ENCODE measurements around the gene MYO18B.
"Not testable (repeated sequence)": the region's sequence is repeated elsewhere in the genome, so short reads cannot be mapped to it uniquely, and the experiment has no call there.

MYO18B gene, protein sequence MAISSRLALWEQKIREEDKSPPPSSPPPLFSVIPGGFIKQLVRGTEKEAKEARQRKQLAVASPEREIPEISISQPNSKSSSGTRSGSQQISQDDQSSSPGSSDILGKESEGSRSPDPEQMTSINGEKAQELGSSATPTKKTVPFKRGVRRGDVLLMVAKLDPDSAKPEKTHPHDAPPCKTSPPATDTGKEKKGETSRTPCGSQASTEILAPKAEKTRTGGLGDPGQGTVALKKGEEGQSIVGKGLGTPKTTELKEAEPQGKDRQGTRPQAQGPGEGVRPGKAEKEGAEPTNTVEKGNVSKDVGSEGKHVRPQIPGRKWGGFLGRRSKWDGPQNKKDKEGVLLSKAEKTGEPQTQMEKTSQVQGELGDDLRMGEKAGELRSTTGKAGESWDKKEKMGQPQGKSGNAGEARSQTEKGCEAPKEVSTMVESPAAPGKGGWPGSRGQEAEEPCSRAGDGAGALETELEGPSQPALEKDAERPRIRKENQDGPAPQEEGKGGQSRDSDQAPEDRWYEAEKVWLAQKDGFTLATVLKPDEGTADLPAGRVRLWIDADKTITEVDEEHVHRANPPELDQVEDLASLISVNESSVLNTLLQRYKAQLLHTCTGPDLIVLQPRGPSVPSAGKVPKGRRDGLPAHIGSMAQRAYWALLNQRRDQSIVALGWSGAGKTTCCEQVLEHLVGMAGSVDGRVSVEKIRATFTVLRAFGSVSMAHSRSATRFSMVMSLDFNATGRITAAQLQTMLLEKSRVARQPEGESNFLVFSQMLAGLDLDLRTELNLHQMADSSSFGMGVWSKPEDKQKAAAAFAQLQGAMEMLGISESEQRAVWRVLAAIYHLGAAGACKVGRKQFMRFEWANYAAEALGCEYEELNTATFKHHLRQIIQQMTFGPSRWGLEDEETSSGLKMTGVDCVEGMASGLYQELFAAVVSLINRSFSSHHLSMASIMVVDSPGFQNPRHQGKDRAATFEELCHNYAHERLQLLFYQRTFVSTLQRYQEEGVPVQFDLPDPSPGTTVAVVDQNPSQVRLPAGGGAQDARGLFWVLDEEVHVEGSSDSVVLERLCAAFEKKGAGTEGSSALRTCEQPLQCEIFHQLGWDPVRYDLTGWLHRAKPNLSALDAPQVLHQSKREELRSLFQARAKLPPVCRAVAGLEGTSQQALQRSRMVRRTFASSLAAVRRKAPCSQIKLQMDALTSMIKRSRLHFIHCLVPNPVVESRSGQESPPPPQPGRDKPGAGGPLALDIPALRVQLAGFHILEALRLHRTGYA (N-terminal part only)

DNA sequence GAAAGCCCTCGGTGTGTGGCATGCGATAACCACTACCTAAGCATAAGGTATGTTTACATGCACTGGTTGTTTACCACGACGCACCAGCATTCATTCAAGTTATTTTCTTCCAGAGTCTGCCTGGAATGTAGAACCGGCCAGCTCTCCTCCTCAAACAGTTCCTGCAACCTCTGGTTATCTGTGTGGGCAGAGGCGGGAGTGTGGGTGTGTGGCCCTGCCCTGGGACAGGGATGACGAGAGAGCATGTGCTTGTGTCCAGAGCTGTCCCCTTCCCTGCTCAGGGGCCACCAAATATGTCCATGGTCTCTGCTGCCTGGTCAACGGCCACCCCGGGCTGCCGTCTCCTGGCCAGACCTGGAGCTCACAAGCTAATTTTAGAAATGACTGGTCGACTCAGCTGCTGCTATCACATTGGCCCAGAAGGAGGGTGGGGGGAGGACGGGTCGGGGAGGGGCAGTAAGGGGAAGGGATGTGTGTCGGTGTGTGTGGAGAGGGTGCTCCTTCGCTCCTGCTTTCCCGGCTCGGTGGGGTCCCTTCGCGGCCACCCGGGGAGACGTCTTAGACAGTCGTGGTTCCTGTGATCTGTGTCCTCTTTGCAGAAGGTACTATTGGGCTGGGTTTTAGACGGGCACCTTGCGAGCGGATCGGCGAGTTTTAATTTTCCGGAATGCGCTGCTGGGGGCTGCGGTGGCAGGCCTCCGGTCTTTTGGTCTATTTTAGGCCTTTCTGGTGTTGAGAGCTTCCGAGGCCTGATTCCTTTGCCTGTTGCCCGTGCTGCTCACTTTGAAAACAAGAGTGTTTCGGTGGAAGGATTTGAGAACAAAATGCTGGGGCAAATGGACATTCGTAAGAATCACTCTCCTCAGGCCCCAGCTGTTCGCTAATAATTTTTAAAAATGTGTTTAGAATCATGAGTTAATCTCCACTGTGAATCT is at the start of gene MYO18B:
MYO18B (plus strand) TSS at position 497 of the 935 bp plus-strand sequence. CDS start 18,905 bp downstream, outside the sequence.
- no peak for DNase-seq

DNA sequence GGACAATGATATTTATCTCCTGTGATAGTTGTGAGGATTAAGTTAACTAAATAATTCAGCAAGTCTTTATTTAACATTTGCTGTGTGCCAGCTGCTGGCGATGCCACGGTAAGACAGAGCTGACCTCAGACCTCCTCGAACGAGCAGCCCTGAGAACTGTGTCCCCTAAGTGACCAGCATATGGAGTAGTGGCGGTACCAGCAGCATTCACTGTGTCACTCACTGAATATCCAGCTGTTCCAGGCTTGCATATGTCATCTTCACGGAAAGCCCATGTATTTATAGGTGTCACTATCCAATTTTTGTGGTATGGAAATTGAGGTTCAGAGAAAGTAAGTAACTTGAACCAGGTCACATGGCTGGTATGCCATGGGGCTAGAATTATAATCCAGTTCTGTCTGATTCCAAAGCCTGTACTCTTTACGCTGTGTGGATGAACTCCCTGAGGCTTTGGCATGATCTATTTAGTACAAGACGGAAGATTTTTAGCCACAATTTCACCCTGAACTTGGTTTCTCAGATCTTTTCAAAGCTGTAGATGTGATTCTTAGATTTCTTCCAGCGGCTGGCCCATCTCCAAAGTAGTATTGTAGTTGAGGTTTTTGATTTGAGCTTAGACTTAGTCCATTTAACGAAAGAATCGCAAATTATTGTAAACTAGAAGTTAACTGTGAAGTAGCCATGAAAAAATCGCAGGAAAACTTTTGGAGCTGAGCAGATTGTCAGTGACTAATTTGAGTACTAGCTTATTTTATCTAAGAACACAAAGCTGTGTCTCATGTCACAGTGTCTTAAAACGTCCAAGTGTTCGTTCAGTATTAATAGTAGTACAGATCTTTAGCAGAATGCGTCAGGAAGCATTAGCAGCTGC is 49.4 kb upstream of the MYO18B start:
- no peak for DNase-seq

DNA sequence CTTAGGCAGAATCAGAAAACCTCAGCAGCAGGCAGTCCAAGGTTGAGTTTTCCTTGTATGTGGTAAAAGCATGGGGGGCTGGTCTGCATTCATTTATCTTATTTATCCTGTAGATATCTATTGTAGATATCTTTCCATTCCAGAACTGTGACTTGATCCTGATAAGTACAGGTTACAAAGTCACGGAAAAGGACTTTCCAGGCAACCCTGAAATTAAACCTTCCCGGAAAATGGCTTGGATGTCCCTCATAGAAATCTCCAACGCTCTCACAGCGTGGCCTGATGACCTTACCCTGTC is 48.8 kb upstream of the MYO18B start:
- DNase-seq = no peak

DNA sequence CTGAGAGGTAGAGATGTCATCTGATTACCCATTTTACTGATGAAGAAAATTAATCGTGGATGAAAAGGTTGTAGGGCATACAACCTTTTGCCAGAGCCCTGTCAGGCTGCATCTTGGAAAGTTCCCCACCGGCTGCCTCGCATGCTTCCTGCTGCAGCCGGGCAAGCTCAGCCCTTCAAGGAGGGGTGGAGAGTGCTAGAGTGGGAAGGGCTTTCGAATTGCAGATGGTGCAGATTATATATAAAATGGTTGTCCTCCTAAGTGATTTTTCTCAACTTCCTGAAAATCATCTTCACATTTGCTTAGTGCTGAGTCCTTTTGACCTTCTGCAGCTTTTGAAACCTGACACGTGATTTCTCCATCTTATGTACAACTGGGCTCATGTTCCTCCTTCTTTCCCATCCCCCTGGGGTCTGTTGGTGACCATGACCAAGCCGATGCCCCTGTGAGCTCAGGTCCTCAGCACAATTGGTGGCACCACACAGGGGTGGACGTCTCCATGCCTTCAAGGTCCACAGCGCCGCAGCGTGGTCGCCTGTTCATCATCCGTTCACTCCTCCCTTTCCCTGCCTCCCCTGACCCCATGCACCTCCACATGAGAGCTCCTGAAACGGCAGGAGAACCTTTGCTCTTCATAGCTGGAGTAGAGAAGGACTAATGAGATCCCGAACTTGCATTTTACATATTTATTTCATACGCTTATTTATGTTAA is 47.6 kb upstream of the MYO18B start:
- DNase-seq = no peak

DNA sequence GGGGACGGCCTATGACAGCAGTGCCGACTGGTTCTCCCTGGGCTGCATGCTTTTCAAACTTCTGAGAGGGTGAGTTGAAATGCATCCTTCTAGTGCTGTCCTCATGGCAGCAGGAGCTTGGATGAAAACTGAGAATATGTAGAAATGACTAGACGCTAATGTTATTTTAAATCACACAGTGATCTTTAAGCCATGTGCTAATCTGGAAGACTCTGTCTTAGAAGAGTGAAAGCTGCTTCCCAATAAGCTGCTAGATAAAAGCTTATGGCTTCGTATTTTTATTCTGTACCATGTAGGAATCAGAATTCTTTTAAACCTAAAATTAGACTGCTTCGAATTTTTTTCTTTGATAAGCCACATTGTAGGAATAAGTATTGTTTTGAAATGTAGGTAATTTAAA is 46.8 kb upstream of the MYO18B start:
- DNase-seq = no peak

DNA sequence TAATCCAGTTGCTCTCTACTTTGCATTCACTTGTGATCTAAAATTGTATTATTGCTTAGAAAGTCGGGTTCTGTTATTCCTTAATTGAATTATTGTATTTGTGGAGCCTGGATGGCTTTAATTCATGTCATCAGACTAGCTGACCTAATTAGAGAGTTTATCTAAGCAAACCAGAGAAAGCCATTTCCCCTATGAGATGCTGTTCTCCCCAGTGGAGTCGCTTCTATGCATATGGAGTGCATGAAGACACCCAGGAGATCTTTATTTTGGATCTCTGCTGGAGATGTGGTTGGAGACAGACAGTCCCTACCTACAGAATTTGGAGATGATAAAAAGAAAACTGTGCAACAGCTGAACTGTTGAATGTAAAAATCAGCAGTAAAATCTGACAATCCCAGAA is 45.2 kb upstream of the MYO18B start:
- no peak for DNase-seq

DNA sequence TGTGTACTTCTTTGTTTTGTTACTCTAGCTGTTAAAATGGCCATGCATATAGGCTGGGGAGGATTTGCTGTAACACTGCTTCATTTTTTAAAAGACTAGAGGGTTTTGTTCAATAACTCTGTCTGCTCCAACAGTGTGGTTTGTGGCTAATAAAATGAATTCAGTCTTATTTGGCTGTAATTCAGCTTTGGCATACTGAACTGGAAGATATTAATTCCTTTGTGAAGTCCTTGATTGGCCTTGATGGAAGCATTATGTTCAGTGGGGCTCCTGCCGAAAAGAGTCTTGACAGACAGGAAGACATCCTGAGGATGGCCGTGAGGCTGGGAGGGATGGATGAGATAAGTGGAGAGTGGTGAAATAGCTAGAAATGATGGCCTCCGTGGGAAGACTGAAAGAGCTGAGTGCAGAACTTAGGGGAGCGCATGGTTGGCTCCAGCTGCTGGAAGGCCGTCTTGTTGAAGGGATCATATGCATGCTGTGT is 44.8 kb upstream of the MYO18B start:
- no peak for DNase-seq

DNA sequence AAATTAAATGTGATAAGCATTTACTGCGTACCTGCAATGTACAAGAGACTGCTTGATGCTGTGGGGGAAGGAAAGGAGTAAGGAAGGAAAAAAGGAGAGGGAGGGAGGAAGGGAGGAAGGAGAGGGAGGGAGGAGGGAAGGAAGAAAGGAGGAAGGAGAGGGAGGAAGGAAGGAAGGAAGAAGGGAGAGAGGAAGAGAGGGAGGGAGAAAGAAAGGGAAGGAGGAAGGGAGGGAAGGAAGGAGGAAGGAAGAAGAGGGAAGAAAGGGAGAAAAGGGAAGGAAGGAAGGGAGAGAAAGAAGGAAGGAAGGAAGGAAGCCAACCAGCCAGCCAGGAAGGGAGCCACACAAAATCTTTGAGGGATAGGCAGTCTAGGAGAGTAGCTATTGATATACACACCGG is 44.0 kb upstream of the MYO18B start:
- DNase-seq = no peak

DNA sequence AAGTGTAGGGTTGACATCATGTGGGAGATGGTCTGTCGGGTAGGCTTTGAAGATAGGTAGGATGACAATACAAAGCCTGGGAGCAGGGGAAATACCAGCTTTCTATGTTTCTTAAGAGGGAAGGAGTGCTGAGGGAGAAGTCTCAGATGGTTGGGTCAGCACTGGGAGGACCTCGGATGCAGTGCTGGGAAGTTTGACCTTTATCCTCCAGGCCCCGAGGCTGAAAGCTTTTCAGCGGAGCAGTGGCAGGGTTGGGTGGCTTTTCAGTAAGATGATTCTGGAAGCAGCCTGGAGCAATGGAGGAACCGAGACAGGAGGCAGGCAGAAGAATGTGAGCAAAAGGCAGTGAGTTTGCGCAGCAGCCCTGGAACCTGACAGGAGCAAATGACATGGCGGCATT is 43.5 kb upstream of the MYO18B start:
- DNase-seq = no peak

DNA sequence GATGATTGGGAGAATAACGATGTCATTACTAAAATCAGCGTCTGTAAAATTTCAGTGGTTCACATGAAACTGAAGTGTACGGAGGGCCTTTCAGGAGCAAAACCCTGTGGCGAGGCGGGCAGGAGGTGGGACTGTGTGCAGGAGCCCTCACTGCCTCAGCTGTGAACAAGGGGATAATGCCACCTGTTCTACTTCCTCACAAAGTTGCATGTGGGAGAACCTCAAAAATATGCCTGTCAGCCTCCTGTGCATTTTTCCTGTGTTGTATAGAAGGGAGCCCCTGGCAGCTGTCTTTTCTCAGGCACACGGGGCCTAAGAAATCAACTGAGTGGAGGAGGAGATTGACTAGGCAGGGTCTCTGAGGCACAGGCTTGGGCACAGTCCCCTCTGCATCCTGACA is 43.0 kb upstream of the MYO18B start:
- no peak for DNase-seq

DNA sequence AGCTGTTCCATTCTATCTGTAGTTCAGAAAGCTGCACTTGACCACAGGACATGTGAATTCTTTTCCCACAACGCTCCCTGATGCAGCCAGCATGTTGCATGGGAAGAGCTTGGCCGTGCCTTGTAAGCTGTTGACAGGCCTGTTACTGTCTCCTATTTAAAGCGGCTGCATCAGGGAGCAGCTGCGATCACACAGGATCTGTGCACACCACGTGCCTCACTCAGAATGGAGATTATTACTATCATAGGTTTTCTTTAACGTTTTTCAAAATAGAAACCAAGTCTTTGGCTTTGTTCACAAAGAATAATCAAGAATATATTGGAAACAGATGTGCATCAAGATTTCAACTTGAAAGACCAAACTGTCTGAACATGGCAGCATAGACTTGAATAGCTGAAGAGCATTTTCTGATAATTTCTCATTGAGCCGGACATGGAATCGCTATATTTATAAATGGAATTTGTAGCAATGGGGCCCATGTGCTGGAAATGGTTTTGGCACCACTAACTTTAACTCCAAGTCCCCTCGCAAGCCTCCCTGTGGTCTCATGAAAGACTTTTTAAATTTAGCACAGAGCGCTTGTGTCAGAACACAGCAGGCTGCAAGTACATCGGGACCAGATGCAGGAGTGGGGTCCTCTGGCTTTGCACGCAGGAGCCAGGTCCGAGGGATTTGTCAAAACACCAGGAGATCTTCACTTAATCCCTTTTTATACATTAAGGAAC is 40.8 kb upstream of the MYO18B start:
- DNase-seq = no peak

DNA sequence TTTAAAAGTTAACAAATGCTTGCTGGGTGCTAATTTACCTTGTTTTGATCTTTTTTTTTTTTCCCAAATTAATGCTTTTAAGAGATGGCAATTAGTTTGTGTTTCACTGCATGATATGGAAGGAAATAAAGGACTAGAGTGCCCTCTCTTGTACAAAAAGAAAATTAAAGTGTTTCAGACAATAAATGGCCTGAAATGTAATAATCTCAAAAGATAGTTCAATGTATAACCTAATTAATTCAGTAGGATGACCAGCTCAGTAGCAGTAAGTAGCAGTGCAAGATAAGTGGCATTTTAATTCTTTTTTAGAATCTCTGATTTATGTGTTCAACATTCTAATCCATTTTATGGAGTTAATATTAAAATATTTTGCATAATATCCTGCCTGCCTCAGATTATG is 39.9 kb upstream of the MYO18B start:
- no peak for DNase-seq

DNA sequence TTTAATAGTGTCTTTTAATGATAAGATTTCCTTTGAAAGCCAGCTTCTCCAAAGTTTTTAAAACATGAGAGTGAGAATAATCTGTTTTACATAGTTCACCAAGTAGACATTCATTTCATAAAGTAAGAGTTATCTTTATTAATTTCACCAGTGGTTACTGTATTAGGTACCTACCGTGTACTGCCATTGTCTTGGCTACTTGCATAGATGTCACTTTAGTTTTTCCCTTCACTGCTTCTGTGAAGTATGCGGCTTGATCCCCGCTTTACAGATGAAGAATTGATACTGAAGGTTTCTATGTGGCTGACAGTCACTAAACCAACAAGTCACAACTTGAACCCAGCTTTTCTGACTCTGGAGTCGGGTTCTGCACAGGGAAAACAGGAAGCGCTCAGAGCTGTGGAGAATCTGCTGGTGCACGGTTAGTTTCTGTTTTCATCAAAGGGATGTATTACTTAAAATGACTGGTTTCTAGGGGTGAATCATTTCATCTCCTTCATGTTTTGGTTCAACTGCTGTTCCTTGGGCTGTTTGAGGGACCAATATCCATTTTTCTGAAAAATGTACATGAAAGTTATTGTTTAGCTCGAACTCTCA is 39.3 kb upstream of the MYO18B start:
- no peak for DNase-seq

DNA sequence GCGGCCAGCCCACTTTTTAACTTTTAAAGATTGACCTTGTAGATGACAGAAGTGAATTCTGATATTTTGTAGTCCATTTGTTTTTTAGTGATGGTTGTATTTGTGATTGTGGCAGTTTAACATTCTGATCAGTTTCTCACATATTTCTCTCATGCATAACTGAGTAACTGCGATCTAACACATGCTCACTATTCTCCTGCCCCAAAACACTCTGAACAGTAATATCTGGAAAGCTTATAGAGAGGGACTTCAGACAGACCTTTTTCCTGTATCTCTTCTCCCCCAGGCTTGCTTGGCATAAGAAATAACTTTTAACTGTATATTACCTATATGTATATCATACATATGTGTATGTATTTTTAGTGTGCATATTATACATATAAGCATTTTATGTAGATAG is 37.3 kb upstream of the MYO18B start:
- DNase-seq = no peak

DNA sequence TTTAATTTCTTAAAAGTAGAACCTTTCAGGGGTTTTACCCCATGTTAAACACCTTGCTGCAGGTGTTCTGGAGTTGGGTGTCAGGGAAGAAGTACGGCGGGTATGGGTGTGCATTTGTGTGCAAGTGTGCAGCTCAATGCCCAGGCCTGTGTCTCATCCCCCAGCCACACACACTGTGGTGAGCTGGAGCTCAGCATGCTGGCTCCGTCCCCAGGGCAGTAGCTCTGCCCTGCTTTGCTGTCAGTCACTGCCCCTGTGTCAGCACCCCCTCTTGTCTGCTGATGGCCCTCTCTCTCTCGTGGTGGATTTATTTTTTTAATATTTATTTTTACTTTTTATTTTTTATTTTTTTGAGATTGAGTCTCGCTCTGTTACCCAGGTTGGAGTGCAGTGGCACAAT is 35.8 kb upstream of the MYO18B start:
- DNase-seq = no peak

DNA sequence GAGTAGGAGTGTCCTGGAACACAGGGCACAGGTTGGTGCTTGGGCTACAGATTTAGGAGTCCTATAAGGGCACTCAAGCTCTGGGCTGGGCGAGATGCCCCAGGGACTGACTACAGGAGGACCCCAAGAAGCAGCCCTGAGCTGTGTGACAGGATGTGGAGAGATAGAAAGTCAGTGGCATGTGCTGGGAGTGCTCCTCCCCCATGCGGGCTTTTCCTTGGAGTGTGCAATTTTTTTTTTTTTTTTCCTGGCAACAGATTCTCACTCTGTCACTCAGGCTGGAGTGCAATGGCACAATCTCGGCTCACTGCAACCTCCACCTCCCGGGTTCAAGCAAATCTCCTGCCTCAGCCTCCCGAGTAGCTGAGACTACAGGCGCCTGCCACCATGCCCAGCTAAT is 33.6 kb upstream of the MYO18B start:
- DNase-seq = not testable (repeated sequence)

DNA sequence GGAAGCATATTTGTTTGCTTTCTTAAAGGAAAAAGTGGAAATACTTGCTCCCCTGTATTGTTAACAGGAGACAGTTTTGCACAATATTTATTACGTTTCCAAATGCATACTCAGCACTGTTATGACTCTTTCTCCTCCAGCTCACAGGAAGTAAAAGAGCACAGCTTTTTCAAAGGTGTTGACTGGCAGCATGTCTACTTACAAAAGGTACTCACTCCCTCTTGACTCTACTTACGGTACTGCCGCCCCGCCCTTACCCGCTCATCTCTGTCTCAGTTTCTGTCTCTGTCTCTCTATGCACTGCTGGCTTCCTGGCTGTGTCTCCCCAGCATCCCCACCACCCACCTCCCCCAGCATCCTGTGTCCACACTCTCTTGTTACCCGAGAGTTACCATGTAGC is 32.2 kb upstream of the MYO18B start:
- DNase-seq = no peak

DNA sequence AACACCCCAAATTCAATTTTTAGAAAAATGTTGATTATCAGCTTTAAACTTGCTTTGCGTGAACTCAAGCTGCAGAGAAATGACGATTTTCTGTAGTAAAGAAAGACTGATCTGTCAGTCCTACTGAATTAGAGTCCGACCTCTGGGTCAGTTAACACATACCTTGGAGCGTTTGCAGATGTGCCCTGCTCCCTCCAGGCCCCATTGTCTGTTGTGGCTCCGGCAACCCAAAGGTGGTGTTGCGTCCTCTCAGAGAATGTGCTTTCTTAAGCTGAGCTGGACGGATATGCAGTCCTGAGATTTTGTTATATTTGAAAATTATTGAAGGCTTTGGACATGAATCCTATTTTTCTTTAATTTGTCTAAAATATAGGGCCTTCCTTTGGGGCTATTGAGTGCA is 31.5 kb upstream of the MYO18B start:
- no peak for DNase-seq

DNA sequence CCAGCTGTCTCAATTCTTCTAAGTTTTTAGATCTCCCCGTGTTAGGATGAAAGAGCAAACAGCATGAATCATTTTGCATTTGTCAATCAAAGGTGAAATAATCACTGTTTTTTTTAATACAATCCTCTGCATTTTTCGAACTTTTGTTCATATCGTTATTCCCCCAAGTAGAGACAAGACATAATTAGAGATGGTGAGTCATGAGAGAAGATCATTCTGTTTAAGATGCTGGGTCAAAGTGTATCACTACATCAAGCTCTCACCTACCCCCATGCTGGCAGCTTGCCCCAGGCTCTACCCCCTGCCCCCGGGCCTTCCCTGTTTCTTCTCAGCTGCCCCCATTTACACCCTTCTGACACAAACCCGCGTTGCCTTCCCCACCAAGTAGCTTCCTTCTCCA is 30.5 kb upstream of the MYO18B start:
- no peak for DNase-seq
